OCI-LY3 (cell line): Measurements from ENCODE around the gene COL4A4.

ENCODE experiments used
- EZH2phosphoT487 ChIP-seq: fragments of 200-600 bp; shearing (Covaris generic); IDR thresholded peaks from 2 replicates; pipeline ENCODE4 v1.6.1; 2018; ENCODE audit warnings: antibody characterized with exemption, mixed run types, low read depth
- TF ChIP-seq, protein P1 (sequence below): fragments of 200-600, 300-600 bp; sonication (generic); IDR thresholded peaks from 2 replicates; pipeline ENCODE4 v1.5.1; 2014; ENCODE audit warnings: antibody characterized with exemption, low read length, low read depth

DNA sequence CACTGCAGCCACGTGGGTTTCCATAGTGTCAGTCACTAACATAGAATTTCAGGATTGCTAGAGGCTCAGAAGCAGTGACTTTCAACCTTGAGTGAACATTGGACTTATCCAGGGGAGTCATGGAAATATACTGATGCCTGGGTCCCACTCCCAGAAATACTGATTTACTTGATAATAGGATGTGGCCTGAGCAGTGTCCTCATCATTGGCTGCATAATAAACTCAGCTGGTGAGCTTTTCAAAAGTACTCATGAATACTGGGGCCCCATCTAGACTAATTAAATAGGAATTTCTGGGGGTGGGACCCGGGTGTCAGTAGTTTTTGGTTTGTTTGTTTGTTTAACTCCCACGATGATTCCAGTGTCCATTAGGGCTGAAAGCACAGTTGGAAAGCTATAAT lies 141.4 kb downstream of the COL4A4 start:
- TF ChIP-seq, protein P1, sequence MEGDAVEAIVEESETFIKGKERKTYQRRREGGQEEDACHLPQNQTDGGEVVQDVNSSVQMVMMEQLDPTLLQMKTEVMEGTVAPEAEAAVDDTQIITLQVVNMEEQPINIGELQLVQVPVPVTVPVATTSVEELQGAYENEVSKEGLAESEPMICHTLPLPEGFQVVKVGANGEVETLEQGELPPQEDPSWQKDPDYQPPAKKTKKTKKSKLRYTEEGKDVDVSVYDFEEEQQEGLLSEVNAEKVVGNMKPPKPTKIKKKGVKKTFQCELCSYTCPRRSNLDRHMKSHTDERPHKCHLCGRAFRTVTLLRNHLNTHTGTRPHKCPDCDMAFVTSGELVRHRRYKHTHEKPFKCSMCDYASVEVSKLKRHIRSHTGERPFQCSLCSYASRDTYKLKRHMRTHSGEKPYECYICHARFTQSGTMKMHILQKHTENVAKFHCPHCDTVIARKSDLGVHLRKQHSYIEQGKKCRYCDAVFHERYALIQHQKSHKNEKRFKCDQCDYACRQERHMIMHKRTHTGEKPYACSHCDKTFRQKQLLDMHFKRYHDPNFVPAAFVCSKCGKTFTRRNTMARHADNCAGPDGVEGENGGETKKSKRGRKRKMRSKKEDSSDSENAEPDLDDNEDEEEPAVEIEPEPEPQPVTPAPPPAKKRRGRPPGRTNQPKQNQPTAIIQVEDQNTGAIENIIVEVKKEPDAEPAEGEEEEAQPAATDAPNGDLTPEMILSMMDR: no peak
- TF ChIP-seq EZH2phosphoT487: no peak
